Dermis microvascular lymphatic vessel endothelial cell (primary cell): ENCODE results near the gene USP46. TPM values are rescaled to one million over a fixed set of nuclear protein-coding genes. Genes with fewer than 3 reads are reported as not detected.
A peak's percentile ranks its signal among the peaks of the same experiment; 100 is the strongest.

Experiments used
- DNase-seq, 2 donors: peaks; one replicate each; pipeline versions ENCODE4 v3.0.0 to v3.0.0-alpha.2; 2010; ENCODE audit warnings: low read depth in 2 of 2
- total RNA-seq: library from RNA; depleted of rRNA; stranded (reverse); fragments of >200 nt; gene quantifications from 2 replicates; pipeline ENCODE4 v1.2.1, GENCODE V29; 2014

Gene USP46
- total RNA-seq, 1 donor from 2014 or later, result 7.8 TPM

- no peak for DNase-seq
Observed at GRCh38 chr4:52621567-52621966, 37.5 kb downstream of the USP46 start.

GRCh38 chr4:52619591-52619931, 39.5 kb downstream of the USP46 start:
- no peak for DNase-seq

- no peak for DNase-seq
Observed at GRCh38 chr4:52618795-52619590, 40.1 kb downstream of the USP46 start.

- no peak for DNase-seq
Observed at GRCh38 chr4:52617336-52618020, 41.6 kb downstream of the USP46 start.

GRCh38 chr4:52614241-52614640, 44.9 kb downstream of the USP46 start:
- no peak for DNase-seq

- no peak for DNase-seq
Observed at GRCh38 chr4:52612341-52612740, 46.8 kb downstream of the USP46 start.

- DNase-seq, result no peak
Observed at GRCh38 chr4:52611030-52611555, 48.0 kb downstream of the USP46 start.

- DNase-seq, result no peak
Observed at GRCh38 chr4:52606726-52607125, 52.4 kb downstream of the USP46 start.

GRCh38 chr4:52606040-52606439, 53.1 kb downstream of the USP46 start:
- DNase-seq, result no peak

GRCh38 chr4:52604215-52604614, 54.9 kb downstream of the USP46 start:
- DNase-seq, result no peak

- DNase-seq, result no peak
Observed at GRCh38 chr4:52600275-52600674, 58.8 kb downstream of the USP46 start.

GRCh38 chr4:52595001-52595400, 64.1 kb downstream of the USP46 start:
- DNase-seq, result no peak

GRCh38 chr4:52592287-52592686, 66.8 kb downstream of the USP46 start:
- no peak for DNase-seq

GRCh38 chr4:52588771-52589591, 70.1 kb downstream of the USP46 start:
- DNase-seq, result peak; percentile 83 to 97

- DNase-seq, result peak in 1 of 2 donors; percentile 68
Observed at GRCh38 chr4:52588097-52588496, 71.0 kb downstream of the USP46 start.

GRCh38 chr4:52586069-52586468, 73.0 kb downstream of the USP46 start:
- DNase-seq, result no peak

- no peak for DNase-seq
Observed at GRCh38 chr4:52585379-52585778, 73.7 kb downstream of the USP46 start.

GRCh38 chr4:52579602-52580272, 79.4 kb downstream of the USP46 start:
- no peak for DNase-seq

- DNase-seq, result no peak
Observed at GRCh38 chr4:52578951-52579350, 80.2 kb downstream of the USP46 start.

GRCh38 chr4:52577624-52577962, 81.5 kb downstream of the USP46 start:
- DNase-seq, result no peak

- no peak for DNase-seq
Observed at GRCh38 chr4:52576961-52577623, 82.0 kb downstream of the USP46 start.
